D721Med (cell line): ENCODE results near the gene RUNX2.

Source experiments
- DNase-seq: peaks from one replicate; pipeline ENCODE4 v3.0.0; 2011; ENCODE audit warnings: low spot score; ENCODE audit not compliant: insufficient read length
- FAIRE-seq: peaks from 2 replicates; lab custom pipeline; 2011; peaks lifted over from hg19 to GRCh38; lab: Jason Lieb, UNC
- TF ChIP-seq, protein P1 (sequence below): IDR thresholded peaks from 2 replicates; pipeline ENCODE4 v1.5.1; 2012; ENCODE audit warnings: mild to moderate bottlenecking, control low read depth; ENCODE audit not compliant: insufficient read depth; ENCODE audit errors: missing control alignments

The RUNX2 gene

DNA sequence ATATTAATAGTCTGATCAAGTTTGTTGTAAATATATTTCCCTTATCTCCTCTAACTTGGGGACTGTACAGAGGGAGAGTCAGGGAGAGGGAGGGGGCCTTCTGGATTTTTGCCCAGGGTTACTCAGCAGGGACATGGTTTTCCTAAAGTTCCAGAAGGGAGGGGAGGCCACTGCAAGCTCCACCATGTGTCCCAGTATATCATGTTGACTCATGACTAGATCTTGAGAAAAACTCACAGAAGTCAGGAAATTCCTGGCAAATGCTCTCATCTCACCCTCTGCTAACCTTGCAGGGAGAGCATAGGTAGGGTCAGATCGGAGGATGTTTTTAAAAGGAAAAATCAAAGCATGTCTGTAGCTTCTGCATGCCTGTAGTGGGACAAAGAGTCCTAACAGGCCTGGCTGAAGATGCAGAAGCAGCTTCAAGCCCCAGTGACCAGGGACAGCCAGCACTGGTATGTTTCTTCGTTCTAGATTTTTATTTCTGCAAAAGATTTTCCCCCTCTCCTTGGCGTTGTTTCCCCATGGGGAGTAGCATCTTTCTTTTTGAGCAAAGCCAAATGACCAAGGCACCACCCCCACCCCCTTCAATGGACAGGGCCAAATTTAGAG is 322.5 kb downstream of the RUNX2 start:
- no peak for FAIRE-seq
- DNase-seq, result no peak
- TF ChIP-seq, protein P1, sequence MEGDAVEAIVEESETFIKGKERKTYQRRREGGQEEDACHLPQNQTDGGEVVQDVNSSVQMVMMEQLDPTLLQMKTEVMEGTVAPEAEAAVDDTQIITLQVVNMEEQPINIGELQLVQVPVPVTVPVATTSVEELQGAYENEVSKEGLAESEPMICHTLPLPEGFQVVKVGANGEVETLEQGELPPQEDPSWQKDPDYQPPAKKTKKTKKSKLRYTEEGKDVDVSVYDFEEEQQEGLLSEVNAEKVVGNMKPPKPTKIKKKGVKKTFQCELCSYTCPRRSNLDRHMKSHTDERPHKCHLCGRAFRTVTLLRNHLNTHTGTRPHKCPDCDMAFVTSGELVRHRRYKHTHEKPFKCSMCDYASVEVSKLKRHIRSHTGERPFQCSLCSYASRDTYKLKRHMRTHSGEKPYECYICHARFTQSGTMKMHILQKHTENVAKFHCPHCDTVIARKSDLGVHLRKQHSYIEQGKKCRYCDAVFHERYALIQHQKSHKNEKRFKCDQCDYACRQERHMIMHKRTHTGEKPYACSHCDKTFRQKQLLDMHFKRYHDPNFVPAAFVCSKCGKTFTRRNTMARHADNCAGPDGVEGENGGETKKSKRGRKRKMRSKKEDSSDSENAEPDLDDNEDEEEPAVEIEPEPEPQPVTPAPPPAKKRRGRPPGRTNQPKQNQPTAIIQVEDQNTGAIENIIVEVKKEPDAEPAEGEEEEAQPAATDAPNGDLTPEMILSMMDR, result no peak

DNA sequence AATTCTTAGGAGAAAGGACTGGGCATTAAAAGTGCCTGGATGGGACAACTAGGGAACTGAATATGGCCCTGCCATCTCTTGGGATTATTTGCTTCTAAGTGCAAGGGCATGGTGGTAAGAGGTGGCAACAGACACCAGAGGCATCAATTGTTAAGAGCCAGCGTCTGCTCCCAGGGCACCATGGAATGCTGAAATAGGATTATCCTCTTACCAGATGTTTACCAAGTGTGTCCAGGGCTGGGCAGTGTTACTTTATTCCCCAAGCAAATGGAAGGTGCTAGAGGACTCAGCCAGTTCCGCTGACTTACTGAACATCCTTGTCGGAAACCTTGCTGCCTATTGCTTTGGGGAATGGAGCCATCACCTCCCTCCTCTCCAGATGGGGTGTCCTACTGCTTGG is 323.2 kb downstream of the RUNX2 start:
- FAIRE-seq (no peak), DNase-seq (no peak)
- TF ChIP-seq, protein P1, result no peak

DNA sequence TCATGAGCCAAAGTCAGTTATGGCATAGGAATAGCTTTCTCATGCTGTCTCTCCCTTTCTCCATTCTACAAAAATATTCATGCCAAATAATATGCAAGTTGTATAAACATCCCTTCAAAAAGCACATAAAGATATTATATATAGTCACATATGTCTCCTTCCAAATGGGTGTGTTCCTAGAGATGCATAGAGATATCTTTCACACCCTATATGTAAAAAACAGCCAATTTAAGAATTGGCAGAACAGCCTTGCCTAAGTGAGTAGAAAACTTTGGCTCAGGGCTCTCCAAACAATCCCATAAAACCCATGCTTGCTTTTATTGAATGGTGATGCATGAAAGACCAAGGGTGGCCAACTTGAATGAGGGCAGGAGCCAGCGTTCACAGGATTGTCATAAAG is 324.3 kb downstream of the RUNX2 start:
- TF ChIP-seq, protein P1, result no peak
- FAIRE-seq (no peak), DNase-seq (no peak)

DNA sequence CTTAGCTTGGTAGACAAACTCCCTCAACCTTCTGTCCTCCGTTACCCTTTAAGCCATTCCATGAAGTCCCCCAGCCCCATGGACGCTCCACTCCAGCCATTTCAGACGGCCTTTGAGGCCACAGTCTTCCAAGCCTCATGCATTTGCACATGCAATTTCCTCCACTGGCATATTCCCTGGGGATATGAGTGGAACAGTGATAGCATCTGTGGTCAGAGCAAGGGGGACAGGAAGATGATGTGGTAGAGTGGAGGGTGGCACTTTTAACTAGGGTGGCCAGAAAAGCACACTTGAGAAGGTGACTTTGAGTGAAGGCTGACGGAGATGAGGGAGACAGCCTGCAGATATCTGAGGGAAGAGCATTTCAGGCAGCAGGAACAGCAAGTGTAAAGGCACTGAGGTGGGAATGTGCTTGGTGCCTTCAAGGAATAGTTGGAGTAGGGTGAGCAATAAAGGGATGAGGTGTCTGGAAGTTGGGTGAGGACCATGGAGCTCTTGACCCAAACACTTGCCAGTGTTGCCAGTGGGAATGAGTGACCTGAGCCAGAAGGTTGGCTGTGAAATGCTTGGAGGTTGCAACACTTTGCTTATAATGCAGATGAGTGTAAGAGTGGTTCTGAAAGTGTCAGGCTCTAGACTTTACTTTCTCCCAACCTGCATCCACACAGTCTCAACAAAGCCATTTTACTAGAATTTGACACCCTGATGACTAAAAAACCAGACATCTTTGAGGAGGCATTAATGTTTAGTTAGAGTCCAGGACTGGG is 325.2 kb downstream of the RUNX2 start:
- DNase-seq (no peak), FAIRE-seq (no peak)
- TF ChIP-seq, protein P1, result no peak

DNA sequence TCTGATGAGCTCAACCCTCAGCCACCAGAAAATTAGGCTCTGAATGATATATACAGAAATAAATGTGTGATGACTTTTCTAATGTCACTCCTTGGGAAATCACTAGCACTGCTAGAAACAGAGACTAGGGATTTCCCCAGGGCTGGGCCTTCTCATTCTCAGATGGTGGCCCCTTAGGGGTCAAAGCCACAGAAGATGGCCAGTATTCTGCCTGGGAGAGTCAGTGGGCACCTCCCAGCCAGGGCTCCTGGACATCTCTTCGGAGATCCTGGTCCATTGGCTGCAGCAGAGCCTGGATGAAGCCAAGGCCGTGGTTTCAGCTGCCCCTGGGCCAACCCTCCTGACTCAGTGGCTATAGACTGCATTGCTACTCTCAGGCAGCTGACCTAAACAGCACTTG is 326.5 kb downstream of the RUNX2 start:
- DNase-seq (no peak), FAIRE-seq (no peak)
- TF ChIP-seq, protein P1, result no peak

DNA sequence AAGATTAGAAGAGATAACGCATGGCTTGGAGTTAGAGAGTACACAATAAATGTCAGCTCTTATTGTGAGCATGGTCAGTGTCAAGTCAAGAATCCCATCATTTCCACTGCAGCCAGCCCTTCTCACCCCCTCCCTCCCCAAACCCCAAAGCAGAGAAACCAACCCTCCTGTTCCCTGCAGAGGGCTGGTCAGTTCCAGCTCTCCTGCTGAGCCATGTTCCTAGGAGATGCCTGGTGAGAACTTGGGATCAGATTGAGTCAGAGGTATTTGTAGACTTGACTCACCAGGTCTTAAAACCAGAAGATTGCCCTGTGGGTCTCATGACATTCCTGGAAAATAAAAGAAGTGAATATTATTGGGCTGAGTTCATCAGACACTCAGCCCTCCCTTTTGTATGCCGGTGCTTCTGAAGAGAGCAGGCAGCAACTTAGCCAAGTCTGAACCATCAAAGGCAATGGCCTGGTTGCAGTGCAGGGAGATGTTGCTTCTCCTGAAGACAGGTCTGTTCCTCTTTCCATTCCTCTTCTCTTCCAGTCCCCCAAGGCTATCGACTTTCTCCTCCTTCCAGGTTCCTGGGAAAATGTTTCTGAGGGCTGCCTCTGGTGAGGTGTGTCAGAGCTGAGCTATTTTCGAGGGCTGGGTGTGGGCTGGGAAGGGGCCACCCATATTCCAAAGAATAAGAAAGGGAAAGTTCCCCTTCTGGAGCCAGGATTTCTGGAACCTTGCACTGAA is 327.8 kb downstream of the RUNX2 start:
- TF ChIP-seq, protein P1, result no peak
- no peak for DNase-seq
- no peak for FAIRE-seq
